IPS DF 6.9 (cell line): Measurements from ENCODE around the gene BNC2.
"Not testable (repeated sequence)": the region's sequence is repeated elsewhere in the genome, so short reads cannot be mapped to it uniquely, and the experiment has no call there.

ENCODE experiments used
- DNase-seq: peaks from one replicate; pipeline ENCODE4 v3.0.0-alpha.2; 2013; ENCODE audit warnings: low read depth, low spot score
- H3K27ac ChIP-seq: one replicate; pipeline ENCODE4 v1.5.1; 2013; ENCODE audit warnings: low read length, control low read depth
- H3K27me3 ChIP-seq: 2 replicates; pipeline ENCODE4 v1.6.1; 2013; ENCODE audit warnings: mild to moderate bottlenecking, low read length; ENCODE audit not compliant: control insufficient read depth, insufficient read depth
- H3K36me3 ChIP-seq: 2 replicates; pipeline ENCODE4 v1.6.1; 2013; ENCODE audit warnings: low read length; ENCODE audit not compliant: control insufficient read depth, insufficient read depth
- H3K4me1 ChIP-seq: 2 replicates; pipeline ENCODE4 v1.6.1; 2013; ENCODE audit warnings: low read length; ENCODE audit not compliant: control insufficient read depth, insufficient read depth
- H3K4me3 ChIP-seq: 2 replicates; pipeline ENCODE4 v1.5.1; 2013; ENCODE audit warnings: mild to moderate bottlenecking, low read length
- H3K9me3 ChIP-seq: 2 replicates; pipeline ENCODE4 v1.6.1; 2013; ENCODE audit warnings: low read length, inconsistent platforms; ENCODE audit not compliant: control insufficient read depth, insufficient read depth
- WGBS: extraction: QIAGEN DNeasy Blood & Tissue Kit; methylation state at CpG from one replicate; pipeline ENCODE4 v1.1.7; 2013; ENCODE audit warnings: mixed read lengths, missing lambda C conversion rate; ENCODE audit not compliant: insufficient read length, insufficient coverage; 5-methylcytosine and 5-hydroxymethylcytosine counted together

BNC2 gene

DNA sequence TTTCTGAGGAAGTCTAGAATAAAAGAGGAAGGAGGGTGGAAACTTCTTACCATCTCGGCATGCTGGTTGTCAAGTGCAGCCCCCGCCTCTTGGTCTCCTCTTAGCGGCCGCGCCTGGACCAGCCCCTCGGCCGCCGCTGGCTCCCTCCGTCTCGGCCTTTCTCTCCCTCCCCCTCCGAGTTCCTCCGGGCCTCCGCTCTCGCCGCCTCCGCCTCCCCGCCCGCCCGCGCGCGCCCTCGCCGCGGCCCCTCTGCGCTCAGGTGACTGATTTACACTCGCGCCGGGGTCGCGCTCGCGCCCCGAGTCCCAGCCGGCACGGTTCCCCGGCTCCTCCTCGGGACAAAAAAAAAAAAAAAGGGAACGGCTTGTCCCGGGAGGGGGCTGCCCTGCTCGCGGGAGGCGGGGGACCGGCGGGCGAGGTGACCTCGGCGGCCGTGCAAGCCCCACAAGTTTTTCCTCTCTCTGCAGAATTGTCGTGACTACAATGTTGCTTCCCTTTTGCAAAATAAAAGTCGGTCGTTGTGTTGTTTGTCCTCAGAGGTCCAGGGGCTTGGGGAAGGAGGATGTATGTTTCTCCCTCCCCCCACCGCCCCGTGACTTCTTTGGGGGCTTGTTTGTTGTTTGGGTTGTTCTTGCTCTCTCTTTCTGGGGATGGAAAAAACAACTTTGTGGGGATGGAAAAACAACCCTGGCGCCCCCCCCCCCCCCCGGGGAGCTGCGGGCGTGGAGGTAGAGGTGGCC, at the start of gene BNC2:
BNC2 (minus strand) TSS at position 75 of the 740 bp plus-strand sequence; CDS start at position 53, 22 bp downstream.
- no peaks in the 10 kb centered on the region for H3K27me3 ChIP-seq
- H3K4me1 ChIP-seq, result peaks cover 3% of the 10 kb centered on the region; the same call in 1 of the 2 replicates
- no peak within 1 kb of the TSS for H3K27ac ChIP-seq
- H3K9me3 ChIP-seq, result no peaks in the 10 kb centered on the region
- no peaks in the 10 kb centered on the region for H3K36me3 ChIP-seq
- DNase-seq, result no peak
- H3K4me3 ChIP-seq, result peak within 1 kb of the TSS; percentile 81
- no CpG with 5 or more reads among the region's 58 CpGs for WGBS

GRCh38 chr9:16918920-16919319, 48.5 kb upstream of the BNC2 start:
- no peak overlapping the region for H3K27ac ChIP-seq
- no peaks in the 10 kb centered on the region; the same call in 1 of the 2 replicates for H3K4me1 ChIP-seq
- no peaks in the 10 kb centered on the region for H3K36me3 ChIP-seq
- no peaks in the 10 kb centered on the region for H3K27me3 ChIP-seq
- no peak overlapping the region for H3K4me3 ChIP-seq
- WGBS, result no CpG with 5 or more reads among the region's 4 CpGs
- no peaks in the 10 kb centered on the region for H3K9me3 ChIP-seq
- no peak for DNase-seq

GRCh38 chr9:16915126-16915831, 44.8 kb upstream of the BNC2 start:
- no CpG with 5 or more reads among the region's 6 CpGs for WGBS
- Histone ChIP-seq H3K4me1 (no peaks in the 10 kb centered on the region; the same call in 1 of the 2 replicates), H3K4me3 (no peak overlapping the region), H3K27me3 (no peaks in the 10 kb centered on the region), H3K36me3 (no peaks in the 10 kb centered on the region), H3K9me3 (no peaks in the 10 kb centered on the region), H3K27ac (no peak overlapping the region)
- no peak for DNase-seq

GRCh38 chr9:16912197-16912596, 41.7 kb upstream of the BNC2 start:
- DNase-seq, result no peak
- H3K36me3 ChIP-seq, result no peaks in the 10 kb centered on the region
- no peaks in the 10 kb centered on the region for H3K27me3 ChIP-seq
- H3K9me3 ChIP-seq, result no peaks in the 10 kb centered on the region
- WGBS, result no CpG with 5 or more reads among the region's 2 CpGs
- no peak overlapping the region for H3K27ac ChIP-seq
- no peak overlapping the region for H3K4me3 ChIP-seq
- no peaks in the 10 kb centered on the region for H3K4me1 ChIP-seq

DNA sequence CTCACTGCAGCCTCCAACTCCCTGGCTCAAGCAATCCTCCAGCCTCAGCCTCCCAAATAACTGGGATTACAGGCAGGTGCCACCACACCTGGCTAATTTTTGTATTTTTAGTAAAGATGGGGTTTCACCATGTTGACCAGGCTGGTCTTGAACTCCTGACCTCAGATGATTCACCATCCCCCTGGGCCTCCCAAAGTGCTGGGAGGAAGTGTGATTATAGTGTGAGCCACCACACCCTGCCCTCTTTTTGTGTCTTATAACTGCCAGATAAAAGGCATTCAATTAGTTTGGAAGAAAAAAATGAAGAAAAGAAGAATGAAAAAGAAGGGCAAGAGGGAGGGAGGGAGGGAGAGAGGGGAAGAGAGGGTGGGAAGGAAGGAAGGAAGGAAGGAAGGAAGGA, 37.7 kb upstream of the BNC2 start:
- H3K4me3 ChIP-seq, H3K9me3 ChIP-seq, H3K27ac ChIP-seq, DNase-seq, H3K4me1 ChIP-seq, H3K36me3 ChIP-seq, H3K27me3 ChIP-seq: not testable (repeated sequence)

DNA sequence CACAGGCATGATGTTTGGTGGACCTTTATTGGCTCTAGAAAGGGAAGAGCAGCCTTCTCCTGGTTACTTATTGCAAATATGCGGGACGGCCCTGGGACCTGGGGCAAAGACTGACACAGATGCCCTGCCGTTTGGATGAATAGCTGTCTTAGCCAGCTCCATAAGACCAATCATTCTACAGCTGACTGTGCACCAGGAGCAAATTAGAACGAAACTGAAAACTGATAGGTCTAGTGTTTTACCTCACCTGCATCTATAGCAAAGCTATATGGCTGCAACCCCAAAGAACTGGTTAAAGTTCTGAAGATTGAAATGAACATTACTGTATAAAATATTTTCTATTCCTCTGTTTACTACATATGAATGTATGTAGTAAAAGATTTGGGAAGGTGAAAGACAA, 34.2 kb upstream of the BNC2 start:
- DNase-seq, result no peak
- H3K4me3 ChIP-seq, result no peak overlapping the region
- H3K36me3 ChIP-seq, result no peaks in the 10 kb centered on the region
- no peak overlapping the region for H3K27ac ChIP-seq
- no CpG with 5 or more reads among the region's 4 CpGs for WGBS
- no peaks in the 10 kb centered on the region for H3K9me3 ChIP-seq
- no peaks in the 10 kb centered on the region for H3K4me1 ChIP-seq
- H3K27me3 ChIP-seq, result no peaks in the 10 kb centered on the region

DNA sequence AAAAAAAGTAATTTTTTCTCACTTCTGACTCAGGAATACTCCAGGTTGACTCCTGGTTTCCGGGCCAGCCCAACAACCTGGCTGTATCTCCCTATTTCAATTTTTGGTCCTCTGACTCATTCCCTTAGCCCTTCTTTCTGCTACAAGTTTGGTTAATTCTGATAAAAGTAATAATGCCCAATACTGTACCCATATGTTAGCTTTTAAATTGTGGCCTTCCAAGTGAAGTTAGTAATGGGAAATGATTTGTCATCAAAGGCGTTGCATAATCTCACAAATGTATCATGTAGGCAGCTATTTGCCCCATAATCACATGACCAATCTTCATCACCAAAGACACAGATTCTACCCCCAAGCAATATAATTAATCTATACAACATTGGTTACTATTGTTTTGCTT, 31.1 kb upstream of the BNC2 start:
- DNase-seq, result no peak
- Histone ChIP-seq H3K36me3 (no peaks in the 10 kb centered on the region), H3K9me3 (no peaks in the 10 kb centered on the region), H3K27me3 (no peaks in the 10 kb centered on the region), H3K4me3 (no peak overlapping the region), H3K27ac (no peak overlapping the region), H3K4me1 (no peaks in the 10 kb centered on the region)
- no CpG with 5 or more reads among the region's 2 CpGs for WGBS

DNA sequence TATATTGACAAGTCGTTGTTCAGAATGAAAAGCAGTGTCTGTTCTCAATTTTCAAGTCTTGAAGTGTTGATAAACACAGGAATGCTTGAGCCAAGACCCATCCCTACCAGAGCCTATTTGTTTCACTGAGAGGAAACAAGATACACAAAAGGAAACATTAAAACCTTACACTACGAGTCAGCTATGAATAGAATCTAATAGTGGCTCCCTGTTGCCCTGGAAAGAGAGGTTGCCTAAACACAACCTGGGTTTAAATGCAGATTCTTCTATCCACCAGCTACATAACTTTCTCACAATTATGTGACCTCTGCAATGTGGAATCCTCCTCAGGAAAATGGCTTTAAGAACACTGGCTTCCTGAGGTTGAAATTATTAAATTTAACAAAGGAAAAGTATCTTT, 29.1 kb upstream of the BNC2 start:
- Histone ChIP-seq H3K9me3 (no peaks in the 10 kb centered on the region), H3K27ac (no peak overlapping the region), H3K27me3 (no peaks in the 10 kb centered on the region), H3K4me1 (no peaks in the 10 kb centered on the region), H3K4me3 (no peak overlapping the region), H3K36me3 (no peaks in the 10 kb centered on the region)
- WGBS, result no CpG with 5 or more reads among the region's 2 CpGs
- no peak for DNase-seq

DNA sequence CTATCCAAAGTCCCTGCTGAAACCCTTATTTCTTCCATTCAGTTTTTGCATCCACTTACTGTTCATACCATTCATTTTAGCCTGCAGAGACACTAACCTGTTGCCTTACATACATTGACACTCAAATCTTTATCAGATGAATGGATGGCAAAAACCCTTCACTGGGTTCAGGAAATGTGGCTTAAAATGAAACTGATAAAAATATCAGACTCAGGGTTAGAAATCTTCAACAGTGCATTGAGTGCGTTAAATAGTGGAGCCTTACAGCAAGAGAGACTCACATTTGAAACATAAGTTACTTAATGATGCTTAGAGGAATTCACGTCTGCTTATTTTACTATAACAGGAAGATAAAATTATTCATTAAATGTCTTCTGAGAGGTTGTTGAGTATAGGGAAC, 28.0 kb upstream of the BNC2 start:
- H3K36me3 ChIP-seq, result no peaks in the 10 kb centered on the region
- H3K27me3 ChIP-seq, result no peaks in the 10 kb centered on the region
- no peak overlapping the region for H3K27ac ChIP-seq
- H3K4me1 ChIP-seq, result no peaks in the 10 kb centered on the region
- no CpG with 5 or more reads among the region's 2 CpGs for WGBS
- no peak for DNase-seq
- no peaks in the 10 kb centered on the region for H3K9me3 ChIP-seq
- no peak overlapping the region for H3K4me3 ChIP-seq

DNA sequence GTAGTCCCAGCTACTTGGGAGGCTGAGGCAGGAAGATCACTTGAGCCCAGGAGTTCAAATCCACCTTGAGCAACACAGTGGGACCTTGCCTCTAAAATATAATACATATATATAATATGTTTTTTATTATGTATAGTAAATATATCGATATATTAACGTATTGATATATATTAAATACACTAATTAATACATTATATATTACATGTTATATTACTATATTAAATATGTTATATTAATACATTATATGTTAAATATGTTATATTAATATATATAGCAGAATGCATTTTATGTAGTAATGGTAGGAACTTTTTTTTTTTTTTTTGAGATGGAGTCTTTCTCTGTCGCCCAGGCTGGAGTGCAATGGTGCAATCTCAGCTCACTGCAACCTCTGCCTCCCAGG, 18.1 kb upstream of the BNC2 start:
- no peak for DNase-seq
- H3K36me3 ChIP-seq, result no peaks in the 10 kb centered on the region
- no peaks in the 10 kb centered on the region for H3K9me3 ChIP-seq
- no peaks in the 10 kb centered on the region for H3K4me1 ChIP-seq
- no peak overlapping the region for H3K4me3 ChIP-seq
- H3K27me3 ChIP-seq, result no peaks in the 10 kb centered on the region
- no peak overlapping the region for H3K27ac ChIP-seq
- no CpG with 5 or more reads among the region's 3 CpGs for WGBS

DNA sequence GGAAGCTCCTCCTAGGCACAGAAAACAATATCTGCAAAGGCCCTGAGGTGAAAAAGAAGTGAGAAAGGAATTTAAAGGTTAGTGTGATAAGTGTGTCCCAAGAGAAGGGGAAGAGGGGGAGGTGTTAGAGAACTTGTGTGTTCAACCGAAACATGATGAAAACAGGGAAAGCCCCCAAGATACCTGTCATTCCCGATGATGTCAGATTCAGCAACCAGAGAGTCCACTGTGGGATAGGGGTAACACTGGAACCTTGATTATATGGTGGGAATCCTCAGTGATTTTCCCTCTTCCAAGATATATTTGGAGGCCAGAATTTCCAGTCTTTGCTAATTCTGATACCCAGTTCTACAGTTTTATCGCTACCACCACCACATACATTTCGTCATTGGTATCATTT, 15.5 kb upstream of the BNC2 start:
- Histone ChIP-seq H3K36me3 (no peaks in the 10 kb centered on the region), H3K27me3 (no peaks in the 10 kb centered on the region), H3K4me3 (no peak overlapping the region), H3K9me3 (no peaks in the 10 kb centered on the region), H3K4me1 (no peaks in the 10 kb centered on the region), H3K27ac (no peak overlapping the region)
- no CpG with 5 or more reads among the region's 4 CpGs for WGBS
- no peak for DNase-seq
